HG03521 (cell line): ENCODE measurements around the gene AMH.
A peak's percentile ranks its signal among the peaks of the same experiment; 100 is the strongest.

ENCODE experiments used
- ATAC-seq: cut with Tn5 transposase; IDR thresholded peaks from one replicate; pipeline ENCODE4 v1.9.1; 2021; ENCODE audit warnings: mild to moderate bottlenecking, moderate library complexity; ENCODE audit not compliant: unreplicated experiment

Gene AMH

GRCh38 chr19:2233601-2234280 lies 15.4 kb upstream of the AMH start:
- ATAC-seq: no peak

GRCh38 chr19:2234996-2235380 lies 14.1 kb upstream of the AMH start:
- no peak for ATAC-seq

GRCh38 chr19:2235381-2236063 lies 13.6 kb upstream of the AMH start:
- peak; percentile 7 for ATAC-seq

GRCh38 chr19:2236064-2236313 lies 13.1 kb upstream of the AMH start:
- no peak for ATAC-seq

GRCh38 chr19:2236314-2237050 lies 12.6 kb upstream of the AMH start, which contains the start of the genes PLEKHJ1 and SF3A2:
Gene PLEKHJ1, minus strand, starts transcription at chr19:2236329. Its CDS starts 81 bp downstream, at chr19:2236248.
Gene SF3A2, plus strand, starts transcription at chr19:2236824. Its CDS starts 6,595 bp downstream, at chr19:2243419.
- ATAC-seq: peak; percentile 74

GRCh38 chr19:2237051-2237868 lies 11.9 kb upstream of the AMH start:
- ATAC-seq: no peak

- no peak for ATAC-seq
These were observed 11.3 kb upstream of the AMH start for GRCh38 chr19:2237869-2238153.

- ATAC-seq: no peak
These were observed 9.9 kb upstream of the AMH start for GRCh38 chr19:2239173-2239572.

GRCh38 chr19:2239771-2240770 lies 9.1 kb upstream of the AMH start:
- ATAC-seq: no peak

GRCh38 chr19:2240881-2241760 lies 8.0 kb upstream of the AMH start:
- ATAC-seq: no peak

GRCh38 chr19:2242092-2242537 lies 7.0 kb upstream of the AMH start:
- no peak for ATAC-seq

- ATAC-seq: no peak
These were observed 6.3 kb upstream of the AMH start for GRCh38 chr19:2242816-2243215.

GRCh38 chr19:2243274-2244124 lies 5.6 kb upstream of the AMH start:
- ATAC-seq: no peak

GRCh38 chr19:2244125-2244411 lies 5.1 kb upstream of the AMH start:
- ATAC-seq: no peak

GRCh38 chr19:2244486-2244885 lies 4.6 kb upstream of the AMH start:
- no peak for ATAC-seq

GRCh38 chr19:2245273-2245672 lies 3.9 kb upstream of the AMH start:
- ATAC-seq: no peak

- no peak for ATAC-seq
These were observed 3.0 kb upstream of the AMH start for GRCh38 chr19:2246014-2246620.

GRCh38 chr19:2246801-2247361 lies 2.2 kb upstream of the AMH start:
- no peak for ATAC-seq
